ENCODE data around the gene C2CD5.
A peak's percentile ranks its signal among the peaks of the same experiment; 100 is the strongest.
"Not testable (repeated sequence)": the region's sequence is repeated elsewhere in the genome, so short reads cannot be mapped to it uniquely, and the experiment has no call there.

Gene C2CD5, protein sequence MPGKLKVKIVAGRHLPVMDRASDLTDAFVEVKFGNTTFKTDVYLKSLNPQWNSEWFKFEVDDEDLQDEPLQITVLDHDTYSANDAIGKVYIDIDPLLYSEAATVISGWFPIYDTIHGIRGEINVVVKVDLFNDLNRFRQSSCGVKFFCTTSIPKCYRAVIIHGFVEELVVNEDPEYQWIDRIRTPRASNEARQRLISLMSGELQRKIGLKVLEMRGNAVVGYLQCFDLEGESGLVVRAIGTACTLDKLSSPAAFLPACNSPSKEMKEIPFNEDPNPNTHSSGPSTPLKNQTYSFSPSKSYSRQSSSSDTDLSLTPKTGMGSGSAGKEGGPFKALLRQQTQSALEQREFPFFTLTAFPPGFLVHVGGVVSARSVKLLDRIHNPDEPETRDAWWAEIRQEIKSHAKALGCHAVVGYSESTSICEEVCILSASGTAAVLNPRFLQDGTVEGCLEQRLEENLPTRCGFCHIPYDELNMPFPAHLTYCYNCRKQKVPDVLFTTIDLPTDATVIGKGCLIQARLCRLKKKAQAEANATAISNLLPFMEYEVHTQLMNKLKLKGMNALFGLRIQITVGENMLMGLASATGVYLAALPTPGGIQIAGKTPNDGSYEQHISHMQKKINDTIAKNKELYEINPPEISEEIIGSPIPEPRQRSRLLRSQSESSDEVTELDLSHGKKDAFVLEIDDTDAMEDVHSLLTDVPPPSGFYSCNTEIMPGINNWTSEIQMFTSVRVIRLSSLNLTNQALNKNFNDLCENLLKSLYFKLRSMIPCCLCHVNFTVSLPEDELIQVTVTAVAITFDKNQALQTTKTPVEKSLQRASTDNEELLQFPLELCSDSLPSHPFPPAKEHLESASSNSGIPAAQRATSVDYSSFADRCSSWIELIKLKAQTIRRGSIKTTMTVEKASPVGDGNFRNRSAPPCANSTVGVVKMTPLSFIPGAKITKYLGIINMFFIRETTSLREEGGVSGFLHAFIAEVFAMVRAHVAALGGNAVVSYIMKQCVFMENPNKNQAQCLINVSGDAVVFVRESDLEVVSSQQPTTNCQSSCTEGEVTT

DNA sequence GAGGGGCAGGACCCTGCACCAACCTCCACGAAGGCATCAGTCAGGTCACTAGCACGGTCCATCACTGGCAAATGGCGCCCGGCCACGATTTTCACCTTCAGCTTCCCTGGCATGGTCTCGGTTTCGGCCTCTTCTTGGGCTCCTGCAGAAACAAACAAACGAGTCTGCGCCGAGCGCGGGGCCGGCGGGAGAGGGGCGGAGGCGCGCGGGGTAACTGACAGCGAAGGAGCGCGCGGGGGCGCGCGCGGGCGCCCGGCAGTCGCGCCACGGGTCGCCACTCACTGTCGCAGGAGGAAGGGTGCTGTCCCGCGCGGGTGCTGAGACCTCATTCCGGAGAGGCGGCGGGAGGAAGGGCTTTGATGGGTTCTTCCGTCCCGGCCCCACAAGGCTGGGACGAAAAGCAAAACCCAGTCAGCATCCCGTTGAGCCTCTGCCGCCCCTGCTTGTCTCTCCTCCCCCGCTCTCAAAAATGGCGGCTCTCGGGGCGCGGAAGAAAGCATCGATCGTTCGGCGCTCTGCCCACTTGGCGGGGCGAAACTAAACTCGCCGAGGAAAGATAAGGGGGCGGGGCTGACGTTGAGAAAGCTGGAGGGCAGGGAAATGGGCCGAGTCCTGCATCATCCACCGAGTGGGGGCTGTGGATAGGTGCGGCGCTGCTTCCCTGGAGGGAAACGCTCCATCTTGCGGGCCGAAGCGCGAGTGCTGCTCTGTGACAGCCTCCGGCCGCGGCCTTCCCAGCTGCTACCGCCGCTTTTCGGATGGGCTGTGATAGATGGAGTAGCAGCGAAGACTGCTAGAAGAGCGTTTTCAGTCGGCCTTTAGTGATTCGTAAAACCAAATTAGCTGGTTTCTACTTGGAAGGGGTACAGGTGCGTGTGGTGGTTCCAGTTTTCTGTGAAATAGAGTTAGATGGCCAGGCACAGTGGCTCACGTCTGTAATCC is at the start of gene C2CD5:
Gene C2CD5, minus strand, starts transcription at position 505 of the 942 bp plus-strand sequence. Its CDS starts 392 bp downstream, at position 113.
- peak; percentile 88 to 95 for DNase-seq (ENCODE audit: low read depth in 2 of 2)

DNA sequence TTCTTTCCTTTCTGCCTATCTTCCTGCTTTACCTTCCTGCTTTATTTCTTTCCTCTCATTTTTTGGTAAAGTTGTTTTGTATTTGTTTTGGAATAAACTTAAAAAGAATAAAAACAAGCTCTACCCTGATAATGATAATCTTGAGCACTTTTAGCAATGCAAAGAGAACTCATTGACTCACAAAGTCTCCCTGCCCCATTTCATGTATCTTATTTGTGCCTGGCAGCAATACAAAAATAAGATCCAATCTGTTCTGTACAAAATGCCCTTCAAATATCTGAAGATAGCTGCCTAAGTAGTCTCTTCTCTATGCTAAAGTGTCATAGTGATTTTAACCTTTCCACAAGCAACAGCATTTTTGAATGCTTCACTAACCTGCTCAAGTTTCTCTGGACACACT is 49.5 kb upstream of the C2CD5 start:
- no peak for DNase-seq (ENCODE audit: low read depth in 2 of 2)

DNA sequence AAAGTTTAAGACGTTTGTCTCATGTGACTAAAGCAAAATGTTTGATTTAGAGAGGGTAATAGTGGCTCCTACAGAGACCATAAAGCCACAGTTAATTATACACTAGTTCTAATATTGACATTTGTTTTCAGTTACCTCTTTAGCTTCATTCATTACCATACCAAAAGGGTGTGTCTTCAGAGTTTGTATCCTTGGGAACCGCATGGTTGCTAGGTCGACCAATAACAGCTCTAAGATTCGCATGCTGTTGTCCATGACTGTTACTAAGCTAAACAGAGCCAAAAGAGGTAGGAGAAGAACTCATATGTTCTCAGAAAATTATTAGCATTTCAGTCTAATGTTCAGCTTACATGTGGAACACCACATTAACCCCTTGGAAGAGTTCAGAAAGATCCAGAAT is 44.5 kb upstream of the C2CD5 start:
- no peak for DNase-seq (ENCODE audit: low read depth in 2 of 2)

DNA sequence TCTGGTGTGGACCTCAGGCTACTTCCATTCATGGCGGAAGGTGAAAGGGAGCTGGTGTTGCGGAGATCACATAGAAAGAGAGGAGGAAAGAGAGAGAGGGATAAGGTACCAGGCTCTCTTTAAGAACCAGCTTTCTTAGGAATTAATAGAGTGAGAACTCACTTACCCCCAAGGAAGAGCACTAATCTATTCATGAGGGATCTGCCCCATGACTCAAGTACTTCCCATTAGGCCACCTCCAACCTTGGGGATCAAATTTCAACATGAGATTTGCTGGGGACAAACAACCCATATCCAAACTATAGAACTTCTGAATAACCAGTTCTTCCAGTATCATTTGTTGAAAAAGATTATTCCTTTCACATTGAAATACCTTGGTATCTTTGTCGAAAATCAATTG is 34.0 kb upstream of the C2CD5 start:
- DNase-seq (ENCODE audit: low read depth in 2 of 2), result no peak

DNA sequence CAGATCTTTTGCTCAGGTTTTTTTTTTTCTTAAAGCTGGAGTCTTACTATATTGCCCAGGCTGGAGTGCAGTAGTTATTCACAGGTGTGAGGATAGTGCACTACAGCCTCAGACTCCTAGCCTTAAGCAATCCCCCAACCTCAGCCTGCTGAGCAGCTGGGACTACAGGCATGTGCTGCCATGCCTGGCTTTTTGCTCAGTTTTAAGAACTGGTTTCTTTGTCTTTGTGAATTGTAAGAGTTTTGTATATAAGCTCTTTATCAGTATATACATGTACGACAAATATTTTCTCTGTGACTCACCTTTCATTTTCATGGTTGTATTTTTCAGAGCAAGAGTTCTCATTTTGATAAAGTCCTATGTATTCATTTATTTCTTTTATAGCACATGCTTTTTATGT is 33.3 kb upstream of the C2CD5 start:
- no peak for DNase-seq (ENCODE audit: low read depth in 2 of 2)

DNA sequence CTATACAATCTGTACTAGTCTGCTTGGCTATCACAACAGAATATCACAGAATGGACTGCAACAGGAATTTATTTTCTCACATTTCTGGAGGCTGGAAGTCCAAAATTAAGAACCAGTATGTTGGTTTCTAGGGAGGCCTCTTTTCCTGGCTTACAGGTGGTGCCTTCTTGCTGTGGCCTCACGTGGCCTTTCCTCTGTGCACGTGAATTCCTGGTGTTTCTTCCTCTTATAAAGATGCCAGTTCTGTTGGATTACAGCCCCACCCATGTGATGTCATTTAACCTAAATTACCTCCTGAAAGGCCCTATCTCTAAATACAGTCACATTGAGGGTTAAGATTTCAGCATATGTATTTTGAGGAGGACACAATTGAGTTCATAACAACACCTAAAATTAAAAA is 32.1 kb upstream of the C2CD5 start:
- no peak for DNase-seq (ENCODE audit: low read depth in 2 of 2)

DNA sequence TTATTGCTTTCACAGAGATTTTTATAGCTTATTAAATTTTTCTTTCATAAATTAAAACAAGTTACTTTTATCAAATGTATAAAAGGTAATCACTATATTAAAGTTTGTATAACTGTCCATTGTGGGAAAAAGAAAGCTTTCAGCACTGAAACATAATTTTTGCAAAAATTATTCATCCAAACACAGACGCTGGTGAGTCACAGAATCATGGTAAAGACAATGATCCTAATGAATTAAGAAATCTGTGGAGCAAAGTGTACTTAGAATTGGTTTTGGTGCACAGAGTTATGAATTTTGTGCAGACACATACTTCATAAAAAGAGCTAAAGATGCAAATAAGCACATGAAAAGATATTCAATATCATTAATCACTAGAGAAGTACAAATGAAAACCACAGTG is 31.7 kb upstream of the C2CD5 start:
- DNase-seq (ENCODE audit: low read depth in 2 of 2), result no peak

DNA sequence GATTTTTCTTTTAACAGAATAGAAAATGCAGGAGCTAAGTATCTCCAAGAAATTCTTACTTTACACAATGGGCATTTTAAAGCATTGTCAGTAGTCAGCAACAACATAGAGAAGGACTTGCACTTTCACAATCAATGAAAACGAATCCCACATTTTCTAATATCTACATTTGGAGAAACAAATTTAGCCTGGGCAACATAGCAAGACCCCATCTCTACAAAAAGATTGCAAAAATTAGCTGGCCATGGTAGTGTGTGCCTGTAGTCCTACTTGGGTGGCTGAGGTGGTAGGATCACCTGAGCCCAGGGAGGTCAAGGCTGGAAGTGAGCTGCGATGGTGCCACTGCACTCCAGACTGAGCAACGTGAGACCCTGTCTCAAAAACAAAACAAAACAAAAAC is 30.6 kb upstream of the C2CD5 start:
- DNase-seq (ENCODE audit: low read depth in 2 of 2), result no peak

DNA sequence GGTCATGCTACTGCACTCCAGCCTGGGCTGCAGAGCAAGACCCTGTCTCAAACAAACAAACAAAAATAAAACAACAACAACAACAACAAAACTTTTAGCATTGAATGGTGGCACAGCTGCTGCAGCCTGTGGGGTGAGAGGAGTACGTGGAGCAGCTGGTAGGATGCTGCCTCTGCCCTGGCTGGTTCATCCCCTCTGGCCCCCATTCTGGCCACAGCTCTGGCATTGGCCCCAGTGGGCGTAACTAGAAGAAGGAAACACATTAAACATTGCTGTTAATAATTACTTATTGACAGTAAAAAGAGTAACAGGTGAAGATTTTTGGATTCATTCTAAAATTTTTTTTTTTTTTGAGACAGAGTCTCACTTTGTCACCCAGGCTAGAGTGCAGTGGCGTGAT is 28.8 kb upstream of the C2CD5 start:
- DNase-seq (ENCODE audit: low read depth in 2 of 2), result no peak

DNA sequence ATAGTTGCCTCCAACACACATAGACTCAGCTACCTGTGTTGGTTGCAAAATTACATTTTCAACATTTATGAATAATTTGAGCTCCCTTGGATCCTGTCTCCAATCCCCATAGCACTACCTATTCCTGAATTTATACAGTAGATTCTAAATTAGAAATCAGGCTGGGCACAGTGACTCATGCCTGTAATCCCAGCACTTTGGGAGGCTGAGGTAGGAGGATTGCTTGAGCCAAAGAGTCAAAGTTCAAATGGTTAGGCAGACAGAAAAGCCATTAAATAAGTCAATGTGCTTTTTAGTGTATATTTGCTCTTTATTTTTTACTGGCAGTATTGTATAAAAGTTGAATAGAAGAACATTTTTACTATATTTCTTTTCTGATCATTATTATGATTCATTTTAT is 24.9 kb upstream of the C2CD5 start:
- DNase-seq (ENCODE audit: low read depth in 2 of 2), result no peak

DNA sequence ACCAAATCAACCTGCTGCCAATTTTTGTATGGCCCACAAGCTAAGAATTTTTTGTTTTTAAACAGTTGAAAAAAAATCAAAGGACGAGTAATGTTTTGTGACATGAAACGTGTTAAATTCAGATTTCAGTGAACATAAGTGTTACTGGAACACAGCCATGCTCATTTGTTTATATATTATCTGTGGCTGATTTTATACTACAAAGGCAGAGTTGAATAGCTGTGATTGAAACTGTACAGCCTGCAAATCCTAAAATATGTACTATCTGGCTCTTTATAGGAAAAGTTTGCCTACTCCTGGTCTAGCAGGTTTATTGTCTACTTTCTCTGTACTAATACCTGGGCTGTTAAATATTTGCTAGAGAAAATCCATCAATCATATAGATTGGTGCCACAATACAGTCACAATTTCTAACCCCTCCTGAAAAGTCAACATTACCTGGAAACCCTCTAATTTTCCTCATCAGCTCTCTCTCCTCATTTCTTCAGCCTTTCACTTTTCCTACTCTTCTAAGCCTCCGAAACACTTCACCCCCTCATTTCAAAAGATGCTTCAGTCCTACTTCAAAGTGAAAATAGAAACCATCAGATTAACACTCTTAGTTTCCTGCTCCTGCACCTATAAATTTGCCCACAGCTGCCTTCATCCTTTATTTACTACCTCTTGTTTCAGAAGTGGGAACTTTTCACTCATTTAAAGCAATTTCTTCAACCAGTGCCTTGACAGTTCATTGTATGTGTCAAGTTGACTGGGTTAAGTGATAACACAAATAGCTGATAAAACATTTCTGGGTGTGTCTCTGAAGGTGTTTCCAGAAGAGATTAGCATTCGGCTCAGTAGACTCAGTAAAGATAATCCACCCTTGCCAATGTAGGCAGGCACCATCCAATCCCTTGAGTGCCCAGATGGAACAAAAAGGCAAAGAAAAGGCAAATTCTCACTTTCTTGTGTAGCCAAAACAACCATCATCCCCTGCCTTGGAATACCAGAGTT is 18.0 kb upstream of the C2CD5 start:
- no peak for DNase-seq (ENCODE audit: low read depth in 2 of 2)

DNA sequence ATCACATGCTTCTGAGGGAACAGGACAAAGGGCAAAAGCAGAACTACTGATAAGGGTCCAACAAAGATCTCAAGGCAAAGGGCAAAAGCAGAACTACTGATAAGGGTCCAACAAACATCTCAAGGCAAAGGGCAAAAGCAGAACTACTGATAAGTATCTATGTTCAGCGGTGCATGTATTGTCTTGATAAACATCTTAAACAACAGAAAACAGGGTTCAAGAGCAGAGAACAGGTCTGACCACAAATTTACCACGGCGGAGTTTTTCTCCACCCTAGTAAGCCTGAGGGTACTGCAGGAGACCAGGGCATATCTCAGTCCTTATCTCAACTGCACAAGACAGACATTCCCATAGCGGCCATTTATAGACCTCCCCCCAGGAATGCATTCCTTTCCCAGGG is 10.4 kb upstream of the C2CD5 start:
- not testable (repeated sequence) for DNase-seq (ENCODE audit: low read depth in 2 of 2)

DNA sequence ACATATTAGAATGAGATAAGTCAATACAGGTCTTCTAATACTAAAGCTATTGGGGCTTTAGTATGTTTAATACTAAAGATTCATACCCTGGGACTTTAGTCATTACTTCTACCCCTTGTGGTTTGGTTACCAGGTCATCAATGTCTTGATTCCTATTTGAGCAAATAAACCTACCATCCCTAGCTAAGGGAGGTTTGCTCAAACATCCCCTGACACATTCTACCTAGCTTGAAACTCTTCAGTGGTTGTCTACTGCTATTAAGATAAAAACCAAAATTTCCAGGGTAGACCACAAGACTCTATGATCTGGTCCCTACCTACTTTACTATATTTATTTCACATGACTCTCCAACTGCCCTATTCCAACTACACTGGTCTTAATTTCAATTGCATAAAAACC is 7.3 kb upstream of the C2CD5 start:
- no peak for DNase-seq (ENCODE audit: low read depth in 2 of 2)

DNA sequence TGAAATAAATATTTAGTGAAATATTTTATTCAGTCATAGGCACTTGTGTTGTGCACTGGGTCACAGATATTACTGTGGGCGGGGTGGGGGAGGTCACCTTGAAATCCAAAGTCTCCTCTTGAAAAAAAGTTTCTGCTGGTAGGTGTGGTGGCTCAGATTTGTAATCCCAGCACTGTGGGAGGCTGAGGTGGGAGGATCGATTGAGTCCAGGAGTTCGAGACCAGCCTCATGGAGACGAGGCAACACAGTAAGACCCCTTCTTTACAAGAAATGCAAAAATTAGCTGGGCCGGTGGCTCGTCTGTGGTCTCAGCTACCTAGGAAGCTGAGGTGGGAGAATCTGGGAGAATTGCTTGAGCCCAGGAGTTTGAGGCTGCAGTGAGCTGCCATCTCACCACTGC is 913 bp upstream of the C2CD5 start:
- no peak for DNase-seq (ENCODE audit: low read depth in 2 of 2)

DNA sequence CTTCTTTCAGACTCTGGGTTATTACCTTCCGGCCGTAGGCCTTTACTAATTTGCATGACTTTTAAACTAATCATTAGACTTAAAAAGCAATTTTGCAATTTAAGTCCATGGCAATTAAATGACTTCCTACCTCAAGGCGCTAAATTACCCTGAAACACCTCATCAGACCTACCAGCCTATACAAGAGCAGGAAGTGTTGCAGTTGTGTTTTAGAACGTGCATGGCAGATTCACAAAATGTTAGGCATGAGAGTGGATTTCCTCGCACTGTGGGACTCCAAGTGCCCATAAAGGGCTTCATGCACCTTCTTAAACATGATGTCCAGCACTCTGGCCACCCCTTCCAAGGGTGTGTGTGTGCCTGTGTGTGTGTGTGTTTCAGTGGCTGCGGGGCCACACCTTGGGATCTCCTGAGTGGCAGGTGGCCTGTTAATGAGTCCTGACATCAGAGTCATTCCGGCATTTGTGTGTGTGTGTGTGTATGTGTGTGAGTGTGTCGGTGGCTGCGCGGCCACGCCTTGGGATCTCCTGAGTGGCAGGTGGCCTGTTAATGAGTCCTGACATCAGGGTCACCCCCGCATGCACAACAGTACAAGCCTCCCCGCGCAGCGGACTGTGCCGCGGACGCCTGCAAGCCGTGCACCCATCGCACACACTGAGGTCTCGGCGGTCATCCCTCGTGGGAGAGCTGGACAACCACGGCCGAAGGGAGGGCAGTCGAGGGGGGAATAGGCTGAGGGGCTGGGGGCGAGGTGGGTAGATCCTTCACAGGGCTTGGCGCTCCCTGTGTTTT is 900 bp downstream of the C2CD5 start:
- DNase-seq (ENCODE audit: low read depth in 2 of 2), result peak; percentile 31

DNA sequence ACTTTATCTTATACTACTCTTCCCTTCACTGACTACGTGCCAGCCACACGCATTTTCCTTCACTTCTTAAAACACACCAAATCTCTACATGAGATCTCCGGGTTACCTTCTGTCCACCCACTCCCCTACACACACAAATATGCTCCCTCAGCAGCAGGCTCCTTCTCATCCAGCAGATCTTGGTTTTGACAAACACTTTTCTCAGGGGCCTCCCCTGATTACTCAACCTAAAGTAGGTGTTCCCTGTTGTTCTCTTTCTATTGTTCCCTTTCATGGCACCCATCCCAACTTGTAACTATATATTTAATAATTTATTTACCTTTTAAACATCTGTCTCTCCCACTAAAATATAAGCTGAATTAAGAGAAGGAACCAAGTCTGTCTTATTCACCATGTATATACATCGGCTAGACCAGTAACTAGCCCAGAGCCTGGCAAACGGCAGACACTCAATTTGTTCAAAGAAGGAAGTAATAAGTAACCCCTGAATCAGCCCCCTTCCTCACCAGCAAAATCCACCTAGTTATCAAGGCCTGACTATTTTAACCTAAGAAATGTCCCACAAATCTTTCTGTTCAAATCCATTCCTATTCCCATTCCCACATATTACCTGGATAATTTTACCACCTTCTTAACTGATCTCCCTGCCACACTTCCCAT is 2.7 kb downstream of the C2CD5 start:
- no peak for DNase-seq (ENCODE audit: low read depth in 2 of 2)

DNA sequence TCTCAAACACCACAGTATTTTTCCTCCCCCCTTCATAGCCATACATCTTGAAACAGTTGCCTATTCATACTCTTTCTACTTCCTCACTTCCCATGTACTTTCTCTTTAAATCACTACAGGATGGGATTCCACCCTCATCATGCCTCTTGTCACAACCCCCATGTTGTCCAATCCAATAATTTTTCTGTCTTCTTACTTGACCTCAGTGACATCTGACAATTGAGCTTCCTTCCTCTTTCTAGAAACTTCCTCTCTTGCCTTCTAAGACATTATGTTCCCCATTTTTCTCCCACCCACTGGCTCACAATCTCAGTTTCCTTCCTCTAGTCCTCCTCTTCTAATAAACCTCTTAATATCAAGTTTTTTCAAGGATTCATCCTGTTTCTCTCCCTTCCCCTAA is 5.3 kb downstream of the C2CD5 start:
- DNase-seq (ENCODE audit: low read depth in 2 of 2), result no peak

DNA sequence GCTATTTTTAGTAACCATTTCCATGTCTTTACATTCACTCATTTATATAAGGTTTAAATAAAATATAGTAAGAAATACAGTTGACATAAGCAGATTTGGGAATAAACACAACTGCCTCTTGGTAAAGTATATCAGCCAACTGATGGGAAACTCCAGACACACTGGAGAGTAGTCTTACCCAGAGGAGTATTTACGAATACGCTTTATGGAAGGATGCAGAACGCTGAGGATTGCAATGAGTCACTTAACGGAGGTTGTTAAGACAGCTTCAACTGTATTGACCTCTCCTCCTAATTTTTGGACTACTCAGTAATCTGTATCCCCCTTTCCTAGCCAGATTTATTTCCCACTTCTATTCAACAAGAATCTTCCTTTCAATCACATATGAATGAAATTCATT is 6.0 kb downstream of the C2CD5 start:
- no peak for DNase-seq (ENCODE audit: low read depth in 2 of 2)

DNA sequence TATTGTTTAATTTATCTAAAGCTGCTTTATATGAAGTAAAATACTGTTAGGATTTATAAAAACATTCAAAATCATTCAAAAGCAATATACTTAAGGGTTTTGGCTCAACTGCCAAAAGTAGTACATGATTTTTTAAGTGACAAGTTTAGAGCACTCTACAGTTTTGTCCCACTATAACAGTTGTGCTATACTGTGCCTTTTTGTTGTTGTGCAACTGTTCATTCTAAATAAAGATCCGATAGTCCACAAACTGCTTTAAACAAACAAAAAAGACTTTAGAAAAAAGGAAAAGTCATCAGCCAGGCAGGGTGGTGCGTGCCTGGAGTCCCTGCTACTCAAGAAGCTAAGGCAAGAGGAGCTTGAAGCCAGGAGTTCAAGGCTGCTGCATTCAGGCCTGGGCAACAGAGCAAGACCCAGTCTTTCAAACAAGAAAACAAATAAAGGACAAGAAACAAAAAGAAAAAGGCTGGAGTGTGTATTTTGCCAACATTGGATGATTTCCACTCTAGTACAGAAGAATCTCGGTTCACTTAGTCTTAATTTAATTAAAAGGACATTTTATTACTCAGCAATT is 7.3 kb downstream of the C2CD5 start:
- DNase-seq (ENCODE audit: low read depth in 2 of 2), result no peak

Measured in activated CD4-positive, alpha-beta T cell treated with anti-CD3 and anti-CD28 coated beads for 24 hours (primary cell).